T1000 (cell line): ENCODE measurements around the gene ARL2.
"Not testable (repeated sequence)": the region's sequence is repeated elsewhere in the genome, so short reads cannot be mapped to it uniquely, and the experiment has no call there.

ENCODE experiments used
- DNase-seq: peaks from one replicate; lab custom pipeline; 2025; ENCODE audit warnings: mixed read lengths; lab: John Stamatoyannopoulos, UW

The ARL2 gene

DNA sequence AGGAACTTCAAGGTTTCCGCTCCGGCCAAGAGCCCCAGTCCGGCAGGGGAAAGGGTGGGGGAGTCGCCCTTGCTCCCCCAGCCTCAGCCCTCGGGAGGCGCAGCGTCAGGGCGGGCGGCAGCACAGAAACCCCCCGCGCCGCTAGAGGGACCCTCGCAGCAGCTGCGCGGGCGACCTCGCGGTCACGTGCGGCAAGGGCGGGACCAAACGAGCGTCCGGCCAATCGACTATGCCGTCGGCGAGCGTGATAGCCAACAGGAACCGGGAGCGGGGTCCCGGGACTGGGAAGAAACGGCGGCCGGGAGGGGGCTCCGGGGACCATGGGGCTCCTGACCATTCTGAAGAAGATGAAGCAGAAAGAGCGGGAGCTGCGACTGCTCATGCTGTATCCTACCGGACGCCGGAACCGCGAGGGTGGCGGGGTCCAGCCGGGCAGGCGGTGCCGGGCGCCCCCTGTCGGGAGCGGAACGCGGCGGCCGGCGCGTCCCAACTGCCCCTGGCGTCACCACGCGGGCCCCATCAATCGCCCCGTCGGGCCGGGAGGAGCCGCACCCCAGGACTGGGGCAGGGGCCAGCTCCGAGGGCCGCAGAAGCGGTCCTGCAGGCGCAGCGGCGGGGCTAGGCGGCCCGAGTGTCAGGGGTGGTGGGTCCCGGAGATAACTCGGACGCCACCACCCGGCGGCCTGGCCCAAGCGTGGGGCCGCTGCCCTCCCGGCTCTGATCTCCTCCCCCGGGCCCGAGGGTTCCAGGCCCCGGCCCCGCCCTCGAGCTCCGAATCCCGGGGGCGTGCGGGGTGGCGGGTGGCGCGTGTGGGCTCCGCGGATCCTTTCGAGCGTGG lies at the start of gene ARL2:
TSS of gene ARL2 (plus strand) at position 273 of the 838 bp plus-strand sequence. CDS start at position 321, 48 bp downstream.
- peak; percentile 88 for DNase-seq

DNA sequence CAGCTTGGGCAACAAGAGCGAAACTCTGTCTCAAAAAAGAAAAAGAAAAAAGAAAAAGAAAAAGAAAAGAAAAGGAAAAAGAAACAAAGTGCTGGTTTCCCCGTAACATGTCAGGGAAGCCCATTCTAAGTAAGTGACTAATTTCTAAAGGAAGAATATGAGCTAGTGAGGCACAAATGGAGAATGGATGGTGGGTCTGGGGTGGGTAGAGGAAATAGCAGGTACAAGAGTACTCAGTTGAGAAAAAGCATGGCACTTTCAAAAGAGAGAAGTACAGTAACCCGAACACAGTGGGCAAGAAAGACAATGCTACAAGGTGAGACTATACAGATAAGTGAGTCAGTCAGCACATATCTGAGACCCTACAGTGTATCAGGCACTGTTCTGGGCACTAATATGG lies 46.6 kb upstream of the ARL2 start:
- no peak for DNase-seq

DNA sequence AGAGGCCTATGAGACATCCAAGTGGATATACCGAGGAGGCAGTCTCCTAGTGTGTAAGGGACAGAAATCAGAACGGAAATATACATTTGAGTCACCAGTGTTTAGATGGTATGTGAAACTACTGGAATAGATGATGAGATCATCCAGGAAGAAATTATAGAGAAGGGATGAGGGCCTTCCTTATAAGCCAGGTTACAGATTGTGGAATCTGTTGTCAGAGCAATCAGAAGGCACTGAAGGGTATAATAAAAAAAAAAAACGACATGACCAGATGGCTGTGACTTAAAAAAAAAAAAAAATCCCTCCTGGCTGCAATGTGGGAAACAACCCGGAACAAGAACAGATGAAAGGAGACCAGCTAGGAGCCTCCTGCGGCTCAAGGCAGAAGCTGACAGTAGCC lies 44.8 kb upstream of the ARL2 start:
- DNase-seq: no peak

DNA sequence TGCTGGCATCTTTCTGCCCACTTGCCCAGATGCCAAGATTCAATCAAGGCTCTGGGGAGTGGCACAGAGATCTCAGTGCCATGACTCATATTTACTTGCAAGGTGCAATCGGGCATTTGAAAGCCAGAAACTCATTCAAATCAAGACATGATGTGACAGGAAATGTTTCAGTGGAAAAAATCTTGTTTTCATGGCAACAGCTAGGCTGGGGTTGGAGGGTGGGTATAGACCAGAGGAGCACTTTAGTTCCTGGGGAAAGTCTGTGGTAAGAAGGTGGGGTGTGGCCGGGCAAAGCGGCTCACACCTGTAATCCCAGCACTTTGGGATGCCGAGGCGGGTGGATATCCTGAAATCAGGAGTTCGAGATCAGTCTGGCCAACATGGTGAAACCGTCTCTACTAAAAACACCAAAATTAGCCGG lies 43.2 kb upstream of the ARL2 start:
- DNase-seq: no peak

DNA sequence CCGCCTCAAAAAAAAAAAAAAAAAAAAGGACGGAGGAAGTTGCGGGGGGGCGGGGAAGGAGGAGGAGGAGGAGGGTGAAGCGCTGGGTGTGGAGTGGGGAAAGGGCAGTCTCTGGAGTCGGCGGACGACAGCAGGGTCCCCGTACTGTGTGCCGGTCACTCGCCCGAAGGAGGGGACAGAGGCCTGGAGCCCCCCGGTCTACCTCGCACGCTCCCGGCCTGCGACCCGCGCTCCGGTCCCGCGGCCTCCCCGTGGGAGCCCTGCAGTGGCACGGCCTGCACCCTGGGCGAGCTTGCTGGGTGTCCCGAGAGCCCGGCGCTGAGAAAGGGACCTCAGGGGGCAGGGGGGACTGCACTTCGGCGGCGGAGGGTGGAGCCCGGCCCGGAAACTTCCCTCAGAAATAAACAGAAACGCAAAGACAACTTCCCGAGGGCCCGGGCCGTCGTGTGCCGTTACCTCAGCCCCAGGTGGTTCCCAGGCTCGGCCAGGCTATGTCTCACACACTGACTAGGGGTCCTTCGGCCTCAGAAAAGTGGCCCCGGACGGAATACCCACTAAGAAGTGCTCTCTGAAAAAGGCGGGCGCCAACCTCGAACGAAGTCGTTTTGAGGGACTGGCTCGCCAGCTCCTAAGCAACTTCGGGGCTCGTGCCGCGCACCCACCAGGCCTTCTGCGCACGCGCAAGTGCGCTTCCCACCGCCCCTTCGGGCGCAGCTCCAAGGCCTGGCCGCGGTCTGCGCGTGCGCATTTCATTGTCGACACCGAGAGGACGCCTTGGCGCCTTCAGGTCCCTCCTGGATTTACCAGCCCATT lies 42.3 kb upstream of the ARL2 start, which contains the start of gene MAJIN:
TSS of gene MAJIN (minus strand) at position 688 of the 813 bp plus-strand sequence. CDS start 12,703 bp downstream, outside the sequence.
- peak; percentile 61 for DNase-seq

DNA sequence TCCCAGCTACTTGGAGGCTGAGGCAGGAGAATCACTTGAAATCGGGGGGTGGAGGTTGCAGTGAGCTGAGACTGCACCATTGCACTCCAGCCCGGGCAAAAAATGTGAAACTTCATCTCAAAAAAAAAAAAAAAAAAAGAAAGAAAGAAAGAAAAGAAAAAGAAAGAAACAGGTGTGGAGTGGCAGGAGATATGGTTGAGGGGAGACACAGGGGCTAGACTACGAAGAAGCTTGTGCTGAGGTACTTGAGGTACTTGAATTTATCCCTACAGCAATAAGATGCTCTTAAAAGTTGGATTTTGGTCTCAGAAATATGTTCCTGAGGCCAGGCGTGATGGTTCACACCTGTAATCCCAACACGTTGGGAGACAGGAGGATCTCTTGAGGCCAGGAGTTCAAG lies 39.8 kb upstream of the ARL2 start:
- DNase-seq: no peak

DNA sequence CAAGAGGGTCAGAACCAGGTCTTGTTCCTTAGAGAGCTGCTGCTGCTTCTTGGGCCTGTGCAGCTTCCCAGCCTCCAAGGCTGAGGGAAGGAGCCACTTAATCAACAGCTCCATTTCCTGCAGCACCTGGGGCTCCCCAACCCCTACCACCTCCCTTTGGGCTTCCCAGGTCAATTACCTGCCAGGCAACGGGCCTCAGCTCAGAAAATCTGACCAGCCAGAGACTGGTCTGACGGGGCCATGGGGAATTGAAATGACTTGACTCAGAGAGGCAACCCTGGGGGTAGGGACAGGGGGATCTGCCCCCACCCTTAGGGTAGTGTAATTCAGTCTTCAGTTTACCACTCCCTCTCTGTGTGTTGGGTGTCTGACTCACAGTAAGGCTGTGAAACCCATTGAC lies 37.3 kb upstream of the ARL2 start:
- DNase-seq: no peak

DNA sequence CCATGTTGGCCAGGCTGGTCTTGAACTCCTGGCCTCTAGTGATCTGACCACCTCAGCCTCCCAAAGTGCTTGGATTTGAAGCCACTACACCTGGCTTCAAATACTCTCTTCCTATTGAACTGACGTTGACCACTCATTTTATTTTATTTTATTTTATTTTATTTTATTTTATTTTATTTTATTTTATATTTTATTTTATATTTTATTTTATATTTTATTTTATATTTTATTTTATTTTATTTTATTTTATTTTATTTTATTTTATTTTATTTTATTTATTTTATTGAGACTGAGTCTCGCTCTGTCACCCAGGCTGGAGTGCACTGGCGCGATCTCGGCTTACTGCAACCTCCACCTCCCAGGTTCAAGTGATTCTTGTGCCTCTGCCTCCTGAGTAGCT lies 30.6 kb upstream of the ARL2 start:
- not testable (repeated sequence) for DNase-seq

DNA sequence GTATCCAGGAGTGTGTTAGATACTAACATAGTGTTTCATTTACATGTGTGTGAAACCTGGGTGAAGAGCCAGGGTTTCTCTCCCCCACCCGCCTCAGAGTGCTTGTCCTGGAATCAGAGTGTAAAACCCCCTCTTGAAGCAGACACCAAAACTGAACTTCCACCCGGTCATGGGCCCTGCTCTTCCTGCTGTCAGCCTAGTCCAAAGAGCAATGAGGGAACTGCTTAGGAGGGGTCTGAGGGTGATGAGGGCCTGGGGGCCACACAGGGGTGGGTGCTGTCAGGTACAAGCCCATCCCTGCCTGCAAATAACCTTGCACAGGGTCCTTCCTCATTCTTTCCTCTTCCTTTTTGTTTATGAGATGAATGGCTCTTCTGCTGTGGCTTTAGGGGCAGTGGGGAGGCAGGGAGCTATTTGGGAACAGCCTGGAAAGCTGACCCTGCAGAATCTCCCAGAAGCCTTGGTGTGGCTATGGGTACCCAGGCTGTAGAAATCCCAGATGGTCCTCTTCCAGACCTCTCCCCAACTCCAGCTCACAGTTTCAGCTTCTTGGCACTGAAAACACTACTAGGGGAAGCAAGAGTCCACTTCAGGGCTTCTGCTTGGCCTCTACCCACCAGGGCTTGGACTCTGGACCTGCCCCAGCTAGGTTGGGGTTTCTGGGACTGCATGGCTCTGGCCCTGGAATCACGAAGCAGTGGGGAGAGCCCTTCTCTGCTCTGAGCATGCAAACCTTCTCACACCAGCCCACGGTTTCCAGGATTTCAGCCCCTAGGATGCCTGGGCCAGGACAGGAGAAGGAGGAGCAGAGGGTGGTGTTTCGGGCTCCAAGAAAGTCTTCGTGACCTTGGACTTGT lies 25.7 kb upstream of the ARL2 start:
- no peak for DNase-seq

DNA sequence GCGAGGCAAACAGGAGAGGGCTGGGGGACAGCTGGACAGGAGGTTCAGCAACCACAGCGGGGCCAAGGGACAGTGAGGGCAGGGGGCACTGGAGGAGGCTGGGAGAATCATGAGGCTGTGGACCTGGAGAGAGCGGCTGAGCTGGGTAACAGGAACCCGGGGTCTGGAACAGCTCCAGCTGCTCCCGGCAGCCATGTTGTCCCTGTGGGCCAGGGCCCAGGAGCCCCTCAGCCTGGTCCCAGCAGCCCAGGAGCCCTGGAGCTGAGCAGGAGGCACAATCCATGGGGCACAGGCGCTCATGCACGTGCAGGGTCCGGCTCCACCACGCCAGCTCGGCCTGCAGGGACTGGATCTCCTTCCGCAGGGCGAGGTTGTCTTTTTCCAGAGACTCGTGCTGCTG lies 24.5 kb upstream of the ARL2 start:
- no peak for DNase-seq

DNA sequence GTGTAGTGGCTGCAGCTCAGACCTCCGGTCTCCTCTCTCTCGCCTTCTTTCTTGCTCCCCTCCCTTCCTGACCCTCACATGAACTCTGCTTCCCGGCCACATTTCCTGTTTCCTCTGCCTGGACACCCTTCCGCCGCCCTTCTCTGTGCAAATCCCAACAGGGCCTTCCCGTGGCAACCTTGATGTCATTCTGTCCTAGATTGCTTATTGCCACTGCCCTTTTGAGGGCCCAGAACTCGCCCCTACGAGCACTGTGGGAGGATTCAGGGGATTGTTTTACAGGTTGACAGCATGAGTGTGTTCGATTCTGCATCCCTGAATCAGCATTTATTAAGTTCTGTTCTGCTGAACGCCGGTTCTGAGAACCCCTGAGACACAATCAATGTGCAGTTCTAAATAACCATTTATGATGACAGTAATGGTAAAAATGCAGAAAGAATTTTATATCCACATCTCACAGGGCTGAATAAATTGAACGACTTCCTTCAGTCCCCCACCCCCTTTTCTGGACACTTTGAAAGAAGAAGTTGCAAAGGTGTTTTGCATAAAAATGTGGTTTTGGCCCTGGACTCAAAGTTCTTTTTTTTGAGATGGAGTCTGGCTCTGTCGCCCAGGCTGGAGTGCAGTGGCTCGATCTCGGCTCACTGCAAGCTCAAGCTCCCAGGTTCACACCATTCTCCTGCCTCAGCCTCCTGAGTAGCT lies 23.6 kb upstream of the ARL2 start:
- no peak for DNase-seq

DNA sequence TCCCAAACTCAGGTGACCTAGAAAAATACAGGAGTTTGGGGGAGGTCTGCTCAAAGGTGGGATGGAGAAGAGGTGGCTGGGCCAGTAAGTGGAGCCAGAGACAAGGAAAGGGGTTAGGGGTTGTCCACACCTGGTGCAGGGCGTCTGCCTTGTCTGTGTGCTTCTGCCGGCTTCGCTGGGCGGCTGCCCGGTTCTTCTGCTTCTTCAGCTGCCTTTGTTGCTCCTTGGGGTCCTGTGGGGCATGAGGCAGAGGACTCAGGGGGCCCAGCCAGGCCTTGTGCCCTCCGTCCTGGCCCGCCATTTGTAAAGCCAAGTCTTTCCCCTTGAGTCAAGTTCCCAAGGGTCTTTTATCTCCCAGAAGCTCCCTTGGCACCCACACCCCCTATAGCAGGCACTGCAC lies 19.6 kb upstream of the ARL2 start:
- no peak for DNase-seq

DNA sequence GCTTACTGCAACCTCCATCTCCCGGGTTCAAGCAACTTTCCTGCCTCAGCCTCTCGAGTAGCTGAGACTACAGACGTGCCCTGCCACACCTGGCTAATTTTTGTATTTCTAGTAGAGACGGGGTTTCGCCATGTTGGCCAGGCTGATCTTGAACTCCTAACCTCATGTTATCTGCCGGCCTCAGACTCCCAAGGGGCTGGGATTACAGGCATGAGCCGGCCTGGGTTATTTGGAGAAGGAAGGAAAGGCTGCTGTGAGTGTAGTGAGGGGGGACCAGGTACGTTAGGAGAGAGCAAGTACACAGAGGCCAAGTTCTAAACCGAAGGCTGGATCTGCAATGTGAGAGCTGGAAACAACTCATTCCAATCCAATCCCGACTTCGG lies 17.6 kb upstream of the ARL2 start:
- DNase-seq: no peak

DNA sequence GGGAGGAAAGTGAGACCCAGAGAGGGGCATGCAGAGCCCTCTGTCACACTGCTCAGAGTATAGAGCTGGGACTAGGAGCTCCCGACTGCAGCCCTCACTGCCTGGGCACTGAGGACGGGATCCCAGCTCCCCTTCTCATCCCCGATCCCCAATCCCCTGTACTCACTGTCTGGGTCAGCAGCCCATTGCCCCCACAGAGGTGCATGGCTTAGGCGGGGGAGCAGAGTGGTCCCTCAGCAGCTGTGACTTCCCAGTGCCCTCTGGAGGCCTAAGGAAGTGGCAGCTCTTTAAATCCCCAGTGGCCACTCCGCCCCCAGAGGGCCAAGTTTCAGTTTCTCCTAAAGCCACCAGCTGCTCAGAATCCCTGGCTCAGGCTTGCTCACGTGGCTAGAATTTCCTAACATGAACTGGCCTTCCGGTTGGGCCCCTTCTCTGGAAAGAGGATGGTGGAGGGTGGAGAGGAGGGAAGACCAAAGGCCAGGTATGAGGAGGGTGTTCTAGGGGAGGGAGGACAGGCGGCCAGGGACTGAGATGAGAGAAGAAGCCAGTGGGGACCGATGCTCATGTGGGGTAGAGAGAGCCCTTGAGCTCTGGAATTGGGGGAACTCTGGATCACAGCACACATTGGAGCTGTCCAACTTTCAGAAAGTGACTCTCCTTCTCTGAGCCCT lies 17.1 kb upstream of the ARL2 start, which contains the start of gene BATF2:
TSS of gene BATF2 (minus strand) at position 262 of the 671 bp plus-strand sequence. CDS start at position 205, 57 bp downstream.
- DNase-seq: no peak

DNA sequence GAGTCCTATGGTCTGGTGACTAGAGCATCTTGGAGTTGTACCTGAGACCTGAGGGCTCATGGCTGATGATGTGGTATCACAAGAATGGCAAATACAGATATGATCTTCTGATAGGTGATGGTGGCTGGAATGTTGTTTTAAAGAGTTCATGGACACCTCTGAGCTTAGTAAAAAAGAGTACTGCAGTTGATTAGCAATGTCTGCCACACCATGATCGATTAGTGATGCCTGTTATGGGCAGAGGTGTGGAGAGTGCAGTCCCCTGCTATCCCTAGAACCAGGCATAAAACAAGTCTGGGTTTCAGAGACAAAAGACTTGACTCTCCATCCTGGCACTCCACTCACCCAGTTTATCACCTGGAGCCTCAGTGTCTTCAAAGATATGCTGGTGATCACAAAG lies 15.8 kb upstream of the ARL2 start:
- no peak for DNase-seq

DNA sequence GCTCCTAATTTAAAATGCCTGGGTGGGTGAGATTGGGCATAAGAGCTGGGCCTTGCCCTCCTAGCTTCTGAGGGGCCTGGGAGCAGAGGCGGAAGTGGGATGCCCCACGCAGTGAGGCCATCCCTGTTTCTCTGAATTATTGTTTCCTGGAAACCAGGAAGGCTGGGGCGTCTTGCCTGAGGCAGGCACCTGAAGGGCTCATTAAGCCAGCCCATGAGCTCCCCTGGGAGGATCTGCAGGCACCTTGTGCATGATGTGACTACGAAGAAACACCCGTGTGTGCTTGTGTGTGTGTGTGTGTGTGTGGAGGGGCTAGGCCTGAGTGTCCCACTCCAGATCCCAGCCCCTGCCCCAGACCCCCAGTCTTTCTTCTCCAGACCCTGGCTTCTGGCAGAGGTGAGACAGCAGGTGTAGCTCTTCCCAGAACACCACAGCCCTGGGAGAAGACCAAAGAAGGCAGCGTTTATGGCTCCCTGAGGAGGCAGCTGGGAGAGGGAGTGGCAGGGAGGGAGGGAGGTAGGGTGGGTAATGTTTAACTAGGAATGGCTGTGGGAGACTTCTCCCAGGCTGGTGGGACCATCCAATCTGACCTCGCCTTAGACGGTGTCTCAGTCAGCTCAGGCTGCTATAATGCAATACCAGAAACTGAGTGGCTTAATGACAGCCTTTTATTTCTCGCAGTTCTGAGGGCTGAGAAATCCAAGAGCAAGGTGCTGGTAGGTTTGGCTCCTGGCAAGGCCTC lies 15.1 kb upstream of the ARL2 start:
- DNase-seq: no peak

DNA sequence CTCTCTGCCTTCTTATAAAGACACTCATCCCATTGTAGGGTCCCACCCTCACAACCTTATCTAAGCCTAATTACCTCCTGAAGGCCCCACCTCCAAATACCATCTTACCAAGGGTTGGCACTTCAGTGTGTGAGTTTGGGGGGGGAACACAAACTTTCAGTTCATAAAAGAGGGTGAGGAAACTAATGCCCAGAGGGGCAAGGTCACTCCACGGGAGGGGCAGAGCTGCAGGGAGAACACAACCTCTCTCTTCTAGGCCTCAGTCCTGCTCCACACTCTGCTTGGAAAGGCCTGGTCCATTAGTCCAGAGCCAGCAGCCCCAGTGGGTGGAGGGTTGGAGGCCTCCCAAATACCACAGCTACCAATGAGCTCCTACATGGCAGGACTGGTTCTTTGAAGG lies 14.5 kb upstream of the ARL2 start:
- no peak for DNase-seq

DNA sequence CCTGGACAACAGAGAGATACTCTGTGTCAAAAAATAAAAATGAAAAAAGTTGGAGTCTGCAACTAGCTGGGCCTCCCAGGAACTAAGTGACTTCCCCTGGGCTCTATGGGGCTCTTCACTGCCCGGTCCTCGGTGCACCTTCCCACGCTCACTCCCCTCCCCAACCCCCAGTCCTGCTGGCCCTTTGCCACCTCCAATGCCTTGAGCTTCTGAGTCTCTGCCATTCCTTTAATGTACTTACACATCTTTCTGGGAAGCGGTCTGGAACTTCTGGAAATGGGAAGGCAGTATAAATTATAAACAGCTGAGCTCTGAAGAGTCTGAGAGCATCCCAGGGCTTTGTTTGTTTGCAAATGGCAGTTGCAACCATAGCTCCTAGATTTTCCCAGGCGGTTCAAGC lies 11.3 kb upstream of the ARL2 start:
- DNase-seq: no peak

DNA sequence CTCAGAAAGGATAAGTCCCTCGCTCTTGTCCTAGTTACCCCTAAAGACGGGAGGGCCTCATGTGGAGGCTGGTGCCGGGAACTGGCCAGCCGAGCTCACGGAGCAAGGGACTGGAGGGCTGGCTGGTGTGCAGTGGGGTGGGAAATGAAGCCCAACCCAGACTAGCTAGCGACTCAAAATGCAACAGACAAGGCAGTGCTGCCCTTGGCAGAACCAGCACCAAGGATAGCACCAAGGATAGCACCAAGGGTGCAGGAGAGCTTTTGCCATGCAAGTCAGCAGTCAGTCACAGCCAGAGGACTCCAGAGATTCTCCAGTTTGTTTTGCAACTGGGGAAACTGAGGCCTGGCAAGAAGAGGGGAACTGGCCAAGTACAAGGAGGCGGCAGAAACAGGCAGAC lies 10.7 kb upstream of the ARL2 start:
- DNase-seq: no peak

DNA sequence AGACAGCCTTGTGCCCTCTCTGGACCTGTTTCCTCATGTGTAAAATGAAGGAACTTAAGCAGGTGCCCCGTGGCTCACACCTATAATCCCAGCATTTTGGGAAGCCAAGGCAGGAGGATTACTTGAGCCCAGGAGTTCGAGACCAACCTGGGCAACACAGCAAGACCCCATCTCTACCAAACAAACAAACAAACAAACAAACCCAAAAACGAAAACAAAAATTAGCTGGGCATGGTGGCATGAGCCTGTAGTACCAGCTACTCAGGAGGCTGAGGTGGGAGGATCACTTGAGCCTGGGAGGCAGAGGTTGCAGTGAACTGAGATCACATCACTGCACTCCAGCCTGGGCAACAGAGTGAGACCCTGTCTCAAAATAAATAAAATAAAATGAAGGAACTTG lies 10.0 kb upstream of the ARL2 start:
- DNase-seq: not testable (repeated sequence)
